Measurements from ENCODE around the gene ITPKA. TPM values are rescaled to one million over a fixed set of nuclear protein-coding genes. Genes with fewer than 3 reads are reported as not detected.

ITPKA gene
- total and polyA plus RNA-seq, 2 of the 13 experiments (the other 11 are each of a cell fraction or from before 2014, with no cell fraction given) = 13.2 to 41.3 TPM

DNA sequence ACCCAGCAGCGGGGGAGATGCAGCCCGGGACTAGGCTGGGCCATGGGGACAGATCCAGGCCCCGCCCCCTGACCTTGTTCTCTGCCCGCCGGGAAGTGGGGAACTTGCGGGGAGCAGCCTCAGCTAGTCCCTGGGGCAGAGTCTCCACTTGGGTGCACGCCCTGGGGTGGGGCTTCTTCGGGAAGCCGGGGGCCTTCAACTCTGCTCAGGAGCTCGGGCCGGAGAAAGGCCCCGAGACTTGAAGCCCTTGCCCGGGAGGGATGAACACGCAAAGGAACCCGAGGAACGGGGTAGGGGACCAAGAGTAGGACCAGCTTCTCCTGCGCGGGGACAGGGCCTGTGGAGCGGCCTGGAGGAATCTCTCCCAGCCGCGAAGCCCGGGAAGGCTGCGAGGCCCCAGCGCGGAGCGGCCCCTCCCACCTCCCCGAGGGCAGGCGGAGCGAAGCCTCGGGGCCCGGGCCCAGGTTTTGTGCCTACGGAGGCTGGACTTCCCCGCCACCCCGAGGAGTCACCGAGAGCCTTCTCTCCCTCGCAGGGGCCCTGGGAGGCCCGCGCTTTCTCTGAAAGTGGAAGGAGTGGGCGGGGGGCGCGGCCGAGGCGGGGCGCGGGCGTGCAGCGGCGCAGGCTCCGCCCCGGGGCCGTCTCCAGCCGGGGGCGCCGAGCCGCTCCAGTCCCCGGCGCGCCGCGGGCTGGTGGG, at the start of gene ITPKA (continued):
- TF ChIP-seq ZNF367 (CRISPR knock-in tag; IDR thresholded peaks at IDR 0.05; ENCODE audit: borderline replicate concordance) (no peak), ZNF281 (CRISPR knock-in tag; IDR thresholded peaks at IDR 0.05; ENCODE audit: borderline replicate concordance) (no peak), MAX (IDR thresholded peaks at IDR 0.05) (peak; percentile 28), TGIF2 (CRISPR knock-in tag; IDR thresholded peaks at IDR 0.05) (no peak), ZMAT3 (CRISPR knock-in tag; conservative IDR thresholded peaks at IDR 0.05) (peak; percentile 63; the same call in 1 of the 2 replicates), HDAC2 (CRISPR knock-in tag; IDR thresholded peaks at IDR 0.05) (peak; percentile 45; the same call in 1 of the 2 replicates), ZFX (CRISPR knock-in tag; IDR thresholded peaks at IDR 0.05; ENCODE audit: low read depth) (peak; percentile 94), KDM5B (CRISPR knock-in tag; IDR thresholded peaks at IDR 0.05; ENCODE audit: borderline replicate concordance) (peak; percentile 24; the same call in 1 of the 2 replicates), ZNF207 (IDR thresholded peaks at IDR 0.05; ENCODE audit: borderline replicate concordance) (no peak), REPIN1 (CRISPR knock-in tag; IDR thresholded peaks at IDR 0.05; ENCODE audit: borderline replicate concordance, low read depth) (peak; percentile 46; the same call in 1 of the 2 replicates), ZSCAN31 (CRISPR knock-in tag; IDR thresholded peaks at IDR 0.05; ENCODE audit: low read depth) (peak; percentile 5; the same call in 1 of the 2 replicates), ZNF570 (CRISPR knock-in tag; IDR thresholded peaks at IDR 0.05; ENCODE audit: borderline replicate concordance) (no peak), YY1 (IDR thresholded peaks at IDR 0.05; ENCODE audit: insufficient read depth, insufficient replicate concordance, low read depth, low read length) (peak; percentile 42), CC2D1A (CRISPR knock-in tag; IDR thresholded peaks at IDR 0.05) (no peak), SAFB2 (CRISPR knock-in tag; IDR thresholded peaks at IDR 0.05; ENCODE audit: borderline replicate concordance, low read depth) (no peak), ZMYM2 (CRISPR knock-in tag; IDR thresholded peaks at IDR 0.05) (peak; percentile 71; the same call in 1 of the 2 replicates), ZNF740 (CRISPR knock-in tag; IDR thresholded peaks at IDR 0.05) (no peak), ZSCAN29 (CRISPR knock-in tag; conservative IDR thresholded peaks at IDR 0.05) (0 out of 2 replicates have a peak, but pooled peaks have one; percentile 54), ATF7 (IDR thresholded peaks at IDR 0.05) (no peak), ATF7 (CRISPR knock-in tag; IDR thresholded peaks at IDR 0.05) (no peak), SRSF4 (IDR thresholded peaks at IDR 0.05; ENCODE audit: low read depth, low read length, poor library complexity, severe bottlenecking) (no peak)
- TF ChIP-seq, protein P1, sequence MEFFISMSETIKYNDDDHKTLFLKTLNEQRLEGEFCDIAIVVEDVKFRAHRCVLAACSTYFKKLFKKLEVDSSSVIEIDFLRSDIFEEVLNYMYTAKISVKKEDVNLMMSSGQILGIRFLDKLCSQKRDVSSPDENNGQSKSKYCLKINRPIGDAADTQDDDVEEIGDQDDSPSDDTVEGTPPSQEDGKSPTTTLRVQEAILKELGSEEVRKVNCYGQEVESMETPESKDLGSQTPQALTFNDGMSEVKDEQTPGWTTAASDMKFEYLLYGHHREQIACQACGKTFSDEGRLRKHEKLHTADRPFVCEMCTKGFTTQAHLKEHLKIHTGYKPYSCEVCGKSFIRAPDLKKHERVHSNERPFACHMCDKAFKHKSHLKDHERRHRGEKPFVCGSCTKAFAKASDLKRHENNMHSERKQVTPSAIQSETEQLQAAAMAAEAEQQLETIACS (CRISPR knock-in tag; IDR thresholded peaks at IDR 0.05) = no peak
- TF ChIP-seq, protein P2, sequence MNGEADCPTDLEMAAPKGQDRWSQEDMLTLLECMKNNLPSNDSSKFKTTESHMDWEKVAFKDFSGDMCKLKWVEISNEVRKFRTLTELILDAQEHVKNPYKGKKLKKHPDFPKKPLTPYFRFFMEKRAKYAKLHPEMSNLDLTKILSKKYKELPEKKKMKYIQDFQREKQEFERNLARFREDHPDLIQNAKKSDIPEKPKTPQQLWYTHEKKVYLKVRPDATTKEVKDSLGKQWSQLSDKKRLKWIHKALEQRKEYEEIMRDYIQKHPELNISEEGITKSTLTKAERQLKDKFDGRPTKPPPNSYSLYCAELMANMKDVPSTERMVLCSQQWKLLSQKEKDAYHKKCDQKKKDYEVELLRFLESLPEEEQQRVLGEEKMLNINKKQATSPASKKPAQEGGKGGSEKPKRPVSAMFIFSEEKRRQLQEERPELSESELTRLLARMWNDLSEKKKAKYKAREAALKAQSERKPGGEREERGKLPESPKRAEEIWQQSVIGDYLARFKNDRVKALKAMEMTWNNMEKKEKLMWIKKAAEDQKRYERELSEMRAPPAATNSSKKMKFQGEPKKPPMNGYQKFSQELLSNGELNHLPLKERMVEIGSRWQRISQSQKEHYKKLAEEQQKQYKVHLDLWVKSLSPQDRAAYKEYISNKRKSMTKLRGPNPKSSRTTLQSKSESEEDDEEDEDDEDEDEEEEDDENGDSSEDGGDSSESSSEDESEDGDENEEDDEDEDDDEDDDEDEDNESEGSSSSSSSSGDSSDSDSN (CRISPR knock-in tag; IDR thresholded peaks at IDR 0.05) = peak; percentile 89
